Activated CD8-positive, alpha-beta T cell treated with anti-CD3 and anti-CD28 coated beads for 36 hours (primary cell): Measurements from ENCODE around the gene CDKAL1. TPM values are rescaled to one million over a fixed set of nuclear protein-coding genes. Genes with fewer than 3 reads are reported as not detected.
A peak's percentile ranks its signal among the peaks of the same experiment; 100 is the strongest.
"Not testable (repeated sequence)": the region's sequence is repeated elsewhere in the genome, so short reads cannot be mapped to it uniquely, and the experiment has no call there.

ENCODE experiments used
- ATAC-seq: fragments of 200-7000 bp; cut with Tn5 transposase; one replicate; pipeline ENCODE4 v1.10.0; 2021; ENCODE audit warnings: mild to moderate bottlenecking, moderate library complexity
- CTCF ChIA-PET: fragments of 350-600 bp; sonication (Branson Sonifier 250); formaldehyde crosslinking; loops from one replicate; lab custom pipeline; 2021; ENCODE audit warnings: antibody characterized with exemption; lab: Charles Lee
- POLR2A ChIA-PET: fragments of 350-600 bp; sonication (Branson Sonifier 250); formaldehyde crosslinking; loops from one replicate; lab custom pipeline; 2021; ENCODE audit warnings: antibody characterized with exemption; lab: Charles Lee
- DNase-seq: peaks from one replicate; pipeline ENCODE4 v3.0.0-alpha.2; 2020
- H3K27ac Mint-ChIP-seq: one replicate; pipeline ENCODE4 v1.8.0; 2021; ENCODE audit warnings: mild to moderate bottlenecking, mixed read lengths
- H3K27me3 Mint-ChIP-seq: one replicate; pipeline ENCODE4 v1.8.0; 2021; ENCODE audit warnings: mixed read lengths
- H3K36me3 Mint-ChIP-seq: one replicate; pipeline ENCODE4 v1.8.0; 2021; ENCODE audit warnings: low read depth, mixed read lengths
- H3K4me1 Mint-ChIP-seq: one replicate; pipeline ENCODE4 v1.8.0; 2021; ENCODE audit warnings: low read depth, mixed read lengths
- H3K4me3 Mint-ChIP-seq: one replicate; pipeline ENCODE4 v1.8.0; 2021; ENCODE audit warnings: mild to moderate bottlenecking, moderate library complexity, mixed read lengths
- H3K9me3 Mint-ChIP-seq: one replicate; pipeline ENCODE4 v1.8.0; 2021; ENCODE audit warnings: mixed read lengths
- CTCF ChIP-seq: fragments of 200-600 bp; IDR thresholded peaks from one replicate; pipeline ENCODE4 v1.8.0; 2022; ENCODE audit warnings: antibody characterized with exemption, mild to moderate bottlenecking
- intact Hi-C: fragments of 100-400 bp; cut with micrococcal nuclease; formaldehyde crosslinking; loops from one replicate; pipeline ENCODE4 v1.10.0; 2022
- total RNA-seq, 2 experiments: library from RNA; stranded (reverse); gene quantifications; one replicate each; pipeline ENCODE4 v1.2.3, GENCODE V29; 2021

The CDKAL1 gene
- total RNA-seq, 2 experiments from 2014 or later = 21.6 to 23.6 TPM

- intact Hi-C loops = no loop called here
- Mint-ChIP-seq H3K27ac (no peak overlapping the region), H3K36me3 (peaks cover 9% of the 10 kb centered on the region), H3K27me3 (no peaks in the 10 kb centered on the region), H3K4me1 (peaks cover 22% of the 10 kb centered on the region), H3K9me3 (no peaks in the 10 kb centered on the region), H3K4me3 (no peak overlapping the region)
- DNase-seq (no peak), ATAC-seq (no peak)
- CTCF ChIA-PET = no interaction called here
- POLR2A ChIA-PET = no interaction called here
- TF ChIP-seq CTCF = no peak
Measured at GRCh38 chr6:20716865-20717264, 182.6 kb downstream of the CDKAL1 start.

DNA sequence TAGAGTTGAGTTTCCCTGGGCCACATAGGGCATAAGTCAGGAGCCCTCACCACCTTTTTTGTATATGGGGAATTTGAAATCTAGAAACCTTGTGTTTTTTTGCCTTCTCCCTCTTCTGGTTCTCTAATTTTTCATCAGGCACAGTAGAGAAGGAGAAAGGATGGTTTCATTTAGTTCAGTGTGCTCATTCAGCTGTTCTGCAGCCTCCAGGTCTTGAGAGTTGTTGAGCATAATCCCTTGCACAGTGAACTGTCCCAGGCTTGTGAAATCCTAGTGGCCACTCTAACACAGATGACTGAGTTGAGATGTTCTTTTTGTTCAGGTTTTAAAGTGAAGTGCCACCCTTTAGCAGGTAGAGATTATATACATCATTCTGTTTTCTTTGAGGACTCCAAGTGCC, 183.5 kb downstream of the CDKAL1 start:
- no peak for ATAC-seq
- Mint-ChIP-seq H3K4me3 (no peak overlapping the region), H3K9me3 (no peaks in the 10 kb centered on the region), H3K4me1 (peaks cover 24% of the 10 kb centered on the region), H3K27ac (no peak overlapping the region), H3K36me3 (peaks cover 10% of the 10 kb centered on the region), H3K27me3 (no peaks in the 10 kb centered on the region)
- intact Hi-C loops = no loop called here
- DNase-seq = no peak
- no peak for TF ChIP-seq CTCF
- CTCF ChIA-PET = no interaction called here
- POLR2A ChIA-PET = no interaction called here

- no peak for DNase-seq
- peak; percentile 27 for ATAC-seq
- no peak for TF ChIP-seq CTCF
- peaks cover 28% of the 10 kb centered on the region for H3K4me1 Mint-ChIP-seq
- H3K4me3 Mint-ChIP-seq = no peak overlapping the region
- POLR2A ChIA-PET = no interaction called here
- no peak overlapping the region for H3K27ac Mint-ChIP-seq
- peaks cover 18% of the 10 kb centered on the region for H3K36me3 Mint-ChIP-seq
- no peaks in the 10 kb centered on the region for H3K9me3 Mint-ChIP-seq
- H3K27me3 Mint-ChIP-seq = no peaks in the 10 kb centered on the region
- CTCF ChIA-PET = interaction anchor here (1.0 kb wide), 1 partner anchor 14 kb away, joined by 4 read pairs; no protein-coding TSS in a partner anchor
- intact Hi-C loops = no loop called here
Measured at GRCh38 chr6:20718705-20719653, 184.7 kb downstream of the CDKAL1 start.

- peaks cover 28% of the 10 kb centered on the region for H3K4me1 Mint-ChIP-seq
- no peak for ATAC-seq
- no peak overlapping the region for H3K4me3 Mint-ChIP-seq
- CTCF ChIA-PET = no interaction called here
- H3K9me3 Mint-ChIP-seq = no peaks in the 10 kb centered on the region
- no peaks in the 10 kb centered on the region for H3K27me3 Mint-ChIP-seq
- POLR2A ChIA-PET = no interaction called here
- intact Hi-C loops = no loop called here
- H3K36me3 Mint-ChIP-seq = peaks cover 18% of the 10 kb centered on the region
- H3K27ac Mint-ChIP-seq = no peak overlapping the region
- no peak for TF ChIP-seq CTCF
- no peak for DNase-seq
Measured at GRCh38 chr6:20719980-20720379, 185.7 kb downstream of the CDKAL1 start.

- H3K27me3 Mint-ChIP-seq, CTCF ChIA-PET, DNase-seq, ATAC-seq, POLR2A ChIA-PET, H3K9me3 Mint-ChIP-seq, intact Hi-C loops, H3K4me3 Mint-ChIP-seq, H3K27ac Mint-ChIP-seq: not testable (repeated sequence)
- peaks cover 18% of the 10 kb centered on the region for H3K36me3 Mint-ChIP-seq
- peaks cover 28% of the 10 kb centered on the region for H3K4me1 Mint-ChIP-seq
Measured at GRCh38 chr6:20721121-20721520, 186.9 kb downstream of the CDKAL1 start.
